Fibroblast of the aortic adventitia (primary cell): Measurements from ENCODE around the gene SPOUT1. TPM values are rescaled to one million over a fixed set of nuclear protein-coding genes. Genes with fewer than 3 reads are reported as not detected.
"Not testable (repeated sequence)": the region's sequence is repeated elsewhere in the genome, so short reads cannot be mapped to it uniquely, and the experiment has no call there.

Source experiments
- DNase-seq: peaks from one replicate; pipeline ENCODE4 v3.0.0-alpha.2; 2010; ENCODE audit warnings: low read depth
- H3K4me3 ChIP-seq: 2 replicates; pipeline ENCODE4 v1.5.1; 2011; ENCODE audit warnings: low read depth, mild to moderate bottlenecking, control low read depth, low read length, moderate library complexity
- CTCF ChIP-seq: IDR thresholded peaks from 2 replicates; pipeline ENCODE4 v1.5.1; 2011; ENCODE audit warnings: mild to moderate bottlenecking, low read length, control low read depth, inconsistent platforms; ENCODE audit not compliant: insufficient read depth
- total RNA-seq: library from RNA; depleted of rRNA; stranded (reverse); fragments of >200 nt; gene quantifications from 2 replicates; pipeline ENCODE4 v1.2.3, GENCODE V29; 2012; ENCODE audit warnings: low replicate concordance

Gene SPOUT1
- total RNA-seq, 1 donor: 14.9 TPM

- DNase-seq: no peak
- H3K4me3 ChIP-seq: no peak overlapping the region
- no peak for TF ChIP-seq CTCF
Observed at GRCh38 chr9:128860937-128861336, 31.3 kb upstream of the SPOUT1 start.

- DNase-seq, H3K4me3 ChIP-seq: not testable (repeated sequence)
Observed at GRCh38 chr9:128858476-128858875, 28.9 kb upstream of the SPOUT1 start.

GRCh38 chr9:128854454-128854853 lies 24.9 kb upstream of the SPOUT1 start:
- H3K4me3 ChIP-seq, DNase-seq: not testable (repeated sequence)

- DNase-seq, H3K4me3 ChIP-seq: not testable (repeated sequence)
Observed at GRCh38 chr9:128852646-128853045, 23.1 kb upstream of the SPOUT1 start.

- peak; percentile 63 for DNase-seq
- peak; percentile 42 for TF ChIP-seq CTCF
- H3K4me3 ChIP-seq: not testable (repeated sequence)
Observed at GRCh38 chr9:128851779-128852600, 22.4 kb upstream of the SPOUT1 start.

- H3K4me3 ChIP-seq: not testable (repeated sequence)
Observed at GRCh38 chr9:128851024-128851423, 21.4 kb upstream of the SPOUT1 start.

GRCh38 chr9:128847803-128848202 lies 18.2 kb upstream of the SPOUT1 start:
- no peak for DNase-seq
- H3K4me3 ChIP-seq: no peak overlapping the region
- TF ChIP-seq CTCF: no peak

More at GRCh38 chr9:128851024-128851423, 21.4 kb upstream of the SPOUT1 start:
- DNase-seq: not testable (repeated sequence)

GRCh38 chr9:128846680-128847030 lies 17.1 kb upstream of the SPOUT1 start:
- no peak for DNase-seq
- no peak for TF ChIP-seq CTCF
- no peak overlapping the region for H3K4me3 ChIP-seq

GRCh38 chr9:128845186-128845931 lies 15.8 kb upstream of the SPOUT1 start:
- no peak overlapping the region for H3K4me3 ChIP-seq
- no peak for TF ChIP-seq CTCF
- DNase-seq: no peak

GRCh38 chr9:128843171-128843570 lies 13.6 kb upstream of the SPOUT1 start:
- not testable (repeated sequence) for DNase-seq, H3K4me3 ChIP-seq
